Lower leg skin (tissue), 3 donors: ENCODE measurements around the gene SLC41A3.
"Not testable (repeated sequence)": the region's sequence is repeated elsewhere in the genome, so short reads cannot be mapped to it uniquely, and the experiment has no call there.

Source experiments
- CTCF ChIP-seq, 3 donors: fragments of 450-650 bp; IDR thresholded peaks; one replicate each; pipeline ENCODE4 v1.5.1; 2016; ENCODE audit warnings: antibody characterized with exemption in 3 of 3, mild to moderate bottlenecking in 3 of 3, moderate library complexity in 2 of 3
- POLR2A ChIP-seq, 2 donors: fragments of 450-650 bp; IDR thresholded peaks; one replicate each; pipeline ENCODE4 v1.6.1; 2016 to 2017; ENCODE audit warnings: antibody characterized with exemption in 2 of 2, mild to moderate bottlenecking in 1 of 2, moderate library complexity in 1 of 2

DNA sequence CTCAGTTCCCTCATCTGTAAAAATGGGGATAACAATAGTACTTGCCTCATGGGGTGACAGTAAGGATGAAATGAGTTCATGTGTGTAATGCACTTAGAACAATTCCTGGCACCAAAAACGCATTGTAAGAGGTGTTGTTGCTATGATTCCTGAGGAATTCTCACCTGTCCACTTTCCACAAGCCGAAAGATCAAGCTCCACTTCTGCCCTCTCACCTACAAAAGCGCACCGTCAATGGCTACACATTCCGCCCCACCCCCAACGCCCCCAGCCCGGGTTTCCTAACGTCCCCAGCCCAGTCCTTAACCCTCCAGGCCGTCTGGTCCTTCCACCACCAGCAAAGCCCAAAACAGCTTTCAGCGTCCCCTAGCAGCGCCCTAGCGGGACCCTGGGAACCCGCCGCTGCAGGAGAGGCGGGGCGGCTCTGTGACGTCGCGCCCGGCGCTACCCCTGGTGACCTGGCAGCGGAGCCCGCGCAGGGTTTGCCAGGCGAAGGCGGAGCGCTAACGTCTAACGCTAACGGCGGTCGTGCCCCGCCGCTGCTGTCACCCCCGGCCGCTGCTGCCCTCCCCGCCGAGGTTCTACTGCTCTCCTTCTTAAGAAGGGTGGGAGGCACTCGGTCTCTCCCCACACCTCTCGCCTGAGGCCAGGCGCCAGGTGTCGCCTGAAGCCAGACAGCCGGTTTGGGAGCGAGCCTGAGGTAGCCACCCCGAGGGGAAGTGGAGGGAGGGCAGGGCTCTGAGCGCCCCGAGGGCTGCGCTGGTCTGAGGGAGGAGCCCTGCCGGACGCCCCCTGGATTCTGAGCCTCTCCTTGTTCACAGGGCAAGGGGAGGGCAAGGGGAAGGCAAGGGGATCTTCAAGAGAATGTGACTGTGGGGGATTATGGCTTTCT, 115.0 kb downstream of the SLC41A3 start, which contains the start of gene ROPN1B:
- not testable (repeated sequence) for TF ChIP-seq CTCF, POLR2A (IDR thresholded peaks at IDR 0.05)
